Activated T-helper 1 cell treated with anti-CD3 and anti-CD28 coated beads, Interleukin-12 subunit alpha, Interleukin-12 subunit beta, Interleukin-2, Interleukin-4 antibody, amounts not matched to agents 30 ng/mL and 10 ng/mL and 1 ng/mL, durations not matched to agents 14 hours and 24 hours and 36 hours (primary cell): ENCODE data around the gene SUGT1. TPM values are rescaled to one million over a fixed set of nuclear protein-coding genes. Genes with fewer than 3 reads are reported as not detected.
"Not testable (repeated sequence)": the region's sequence is repeated elsewhere in the genome, so short reads cannot be mapped to it uniquely, and the experiment has no call there.

Experiments
- DNase-seq: peaks from one replicate; pipeline ENCODE4 v3.0.0; 2021; ENCODE audit warnings: low spot score
- H3K27ac Mint-ChIP-seq: one replicate; pipeline ENCODE4 v1.8.0; 2021; ENCODE audit warnings: mild to moderate bottlenecking, mixed read lengths
- H3K27me3 Mint-ChIP-seq: one replicate; pipeline ENCODE4 v1.8.0; 2022; ENCODE audit warnings: mild to moderate bottlenecking, moderate library complexity, mixed read lengths; ENCODE audit not compliant: insufficient read depth
- H3K36me3 Mint-ChIP-seq: one replicate; pipeline ENCODE4 v1.8.0; 2021; ENCODE audit warnings: low read depth, mixed read lengths
- H3K4me1 Mint-ChIP-seq: one replicate; pipeline ENCODE4 v1.8.0; 2021; ENCODE audit warnings: low read depth, mixed read lengths
- H3K4me3 Mint-ChIP-seq: one replicate; pipeline ENCODE4 v1.8.0; 2021; ENCODE audit warnings: mild to moderate bottlenecking, moderate library complexity, mixed read lengths
- H3K9me3 Mint-ChIP-seq: one replicate; pipeline ENCODE4 v1.8.0; 2021; ENCODE audit warnings: mixed read lengths
- intact Hi-C: fragments of 100-400 bp; cut with micrococcal nuclease; formaldehyde crosslinking; loops from one replicate; pipeline ENCODE4 v1.15.1; 2024
- total RNA-seq: library from RNA; stranded (reverse); gene quantifications from 2 replicates; pipeline ENCODE4 v1.2.3, GENCODE V29; 2022

Gene SUGT1
- 63.3 and 66.1 TPM in 2 replicates for total RNA-seq

DNA sequence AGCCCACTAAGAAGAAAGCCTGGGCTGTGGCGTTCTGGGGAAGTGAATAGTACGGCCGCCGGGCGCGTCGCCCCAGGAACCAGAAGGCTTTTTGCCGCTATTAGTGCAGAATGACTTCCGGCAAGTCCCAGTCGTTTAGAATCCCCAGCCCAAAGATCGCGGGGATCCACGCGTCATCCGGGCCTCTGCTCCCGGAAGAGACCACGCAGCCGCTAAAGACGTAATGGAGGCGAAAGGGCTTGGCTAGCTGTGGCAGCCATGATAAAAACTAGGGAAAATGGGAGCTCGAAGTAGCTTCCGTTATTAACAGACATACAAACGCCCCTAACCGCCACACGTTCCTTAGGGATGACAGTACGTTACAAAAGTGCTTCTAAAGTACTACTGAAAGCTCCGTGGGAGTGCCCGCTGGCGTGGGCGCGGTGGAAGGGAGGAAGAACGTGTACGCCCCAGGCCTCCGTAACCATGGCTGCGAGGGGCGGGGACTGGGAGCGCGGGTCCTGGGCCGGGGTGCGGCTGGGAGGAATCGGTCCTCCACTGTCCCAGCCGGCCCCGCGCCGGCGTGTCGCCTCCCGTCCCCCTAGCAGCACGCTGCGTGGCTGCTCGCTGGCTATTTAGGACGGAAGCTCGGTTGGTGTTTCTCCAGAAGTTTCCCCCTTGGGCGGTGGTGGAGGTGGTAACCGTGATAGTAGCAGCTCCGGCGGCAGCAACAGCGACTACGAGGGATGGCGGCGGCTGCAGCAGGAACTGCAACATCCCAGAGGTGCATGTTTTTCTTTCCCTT is at the start of gene SUGT1:
Gene SUGT1, plus strand, starts transcription at position 641 of the 784 bp plus-strand sequence. Its CDS starts 85 bp downstream, at position 726.
- peaks cover 16% of the 10 kb centered on the region for H3K36me3 Mint-ChIP-seq
- DNase-seq: peak; percentile 93
- no peaks in the 10 kb centered on the region for H3K9me3 Mint-ChIP-seq
- no peak within 1 kb of the TSS for H3K4me3 Mint-ChIP-seq
- peaks cover 15% of the 10 kb centered on the region for H3K4me1 Mint-ChIP-seq
- no peak within 1 kb of the TSS for H3K27ac Mint-ChIP-seq
- H3K27me3 Mint-ChIP-seq: no peaks in the 10 kb centered on the region
- intact Hi-C loops: loop anchor here (1.0 to 5.0 kb wide), 10 partner anchors 13 to 1200 kb away; partner anchors contain the start of genes ALG11, CKAP2, INTS6 and VPS36

GRCh38 chr13:52603316-52603715 is 49.3 kb upstream of the SUGT1 start:
- intact Hi-C loops, H3K27ac Mint-ChIP-seq, H3K4me1 Mint-ChIP-seq, H3K4me3 Mint-ChIP-seq, H3K9me3 Mint-ChIP-seq, DNase-seq, H3K36me3 Mint-ChIP-seq: not testable (repeated sequence)
- peaks cover 20% of the 10 kb centered on the region for H3K27me3 Mint-ChIP-seq

DNA sequence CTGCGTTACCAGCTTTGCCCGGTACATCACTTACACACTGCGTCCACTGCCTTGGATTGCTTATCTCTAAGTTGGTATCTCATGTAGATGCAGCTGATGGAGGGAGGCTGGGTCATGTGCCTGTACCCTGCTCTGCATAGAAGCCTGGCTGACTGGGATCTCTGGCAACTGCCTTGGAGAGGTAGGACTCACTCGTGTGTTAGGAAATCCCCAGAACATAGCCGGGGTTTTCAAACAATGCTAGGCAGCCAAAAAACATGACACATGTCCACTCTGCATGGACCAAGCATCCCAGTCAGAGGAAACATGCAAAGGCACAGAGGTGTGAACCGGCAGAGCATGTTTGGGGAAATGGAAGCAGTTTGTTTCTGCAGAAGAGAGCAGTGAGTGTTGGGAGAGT is 46.5 kb upstream of the SUGT1 start:
- H3K27ac Mint-ChIP-seq, H3K9me3 Mint-ChIP-seq, H3K4me1 Mint-ChIP-seq, DNase-seq, H3K4me3 Mint-ChIP-seq, H3K36me3 Mint-ChIP-seq, intact Hi-C loops: not testable (repeated sequence)
- peaks cover 15% of the 10 kb centered on the region for H3K27me3 Mint-ChIP-seq

DNA sequence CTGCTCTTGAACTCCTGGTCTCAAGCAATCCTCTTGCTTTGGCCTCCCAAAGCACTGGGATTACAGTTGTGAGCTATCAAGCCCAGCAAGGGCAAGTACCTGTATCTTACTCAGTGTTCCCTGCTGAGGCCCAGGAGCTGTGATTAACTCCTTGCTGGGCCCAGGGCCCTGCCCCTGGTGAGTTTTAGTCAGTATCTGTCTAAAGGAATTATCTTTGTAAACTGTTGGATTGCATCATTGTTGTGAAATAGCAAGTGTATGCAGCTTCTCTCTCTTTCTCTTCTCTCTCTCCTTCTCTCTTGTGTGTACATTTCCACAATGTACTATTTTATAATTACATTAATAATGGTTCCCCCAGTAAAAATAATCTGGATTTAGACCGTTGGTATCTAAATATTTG is 45.8 kb upstream of the SUGT1 start:
- H3K27ac Mint-ChIP-seq, intact Hi-C loops, H3K9me3 Mint-ChIP-seq, DNase-seq, H3K4me3 Mint-ChIP-seq, H3K4me1 Mint-ChIP-seq, H3K36me3 Mint-ChIP-seq: not testable (repeated sequence)
- H3K27me3 Mint-ChIP-seq: peaks cover 15% of the 10 kb centered on the region

- intact Hi-C loops: loop anchor here (2.0 kb wide), 1 partner anchor 201 kb away; no protein-coding TSS in a partner anchor
- not testable (repeated sequence) for H3K4me3 Mint-ChIP-seq, H3K4me1 Mint-ChIP-seq, H3K36me3 Mint-ChIP-seq, H3K27ac Mint-ChIP-seq, H3K9me3 Mint-ChIP-seq, DNase-seq
- H3K27me3 Mint-ChIP-seq: peaks cover 16% of the 10 kb centered on the region
Observed at GRCh38 chr13:52608184-52608583, 44.5 kb upstream of the SUGT1 start.

DNA sequence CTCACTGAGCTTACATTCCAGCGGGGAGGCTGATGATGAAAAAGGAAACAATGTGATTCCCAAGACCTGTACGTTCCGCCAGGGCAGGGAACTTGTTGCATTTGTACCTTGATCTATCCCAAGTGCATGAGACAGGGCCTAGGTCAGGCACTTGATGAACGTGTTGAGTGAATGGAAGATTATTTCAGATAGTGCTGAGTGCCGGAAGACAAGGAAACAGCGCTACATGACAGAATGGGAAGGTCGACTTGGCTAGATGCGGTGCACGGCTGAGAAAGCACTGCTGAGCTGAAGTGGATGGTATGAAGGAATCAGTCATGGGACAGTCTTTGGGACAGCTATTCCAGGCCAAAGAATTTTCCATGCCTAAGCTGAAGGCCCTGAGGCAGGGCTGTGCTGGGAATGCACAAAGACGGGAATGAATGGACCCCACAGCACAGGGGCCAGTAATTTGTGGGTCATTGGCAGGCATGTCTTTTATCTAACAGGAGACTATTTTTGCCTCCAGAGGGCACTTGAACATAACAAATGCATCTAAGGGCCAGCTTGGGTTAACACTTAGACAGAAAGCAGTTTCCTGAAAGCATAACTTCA is 43.5 kb upstream of the SUGT1 start:
- intact Hi-C loops: loop anchor here (2.0 kb wide), 1 partner anchor 200 kb away; no protein-coding TSS in a partner anchor
- H3K36me3 Mint-ChIP-seq, H3K4me3 Mint-ChIP-seq, H3K9me3 Mint-ChIP-seq, DNase-seq, H3K4me1 Mint-ChIP-seq, H3K27ac Mint-ChIP-seq: not testable (repeated sequence)
- peaks cover 16% of the 10 kb centered on the region for H3K27me3 Mint-ChIP-seq

DNA sequence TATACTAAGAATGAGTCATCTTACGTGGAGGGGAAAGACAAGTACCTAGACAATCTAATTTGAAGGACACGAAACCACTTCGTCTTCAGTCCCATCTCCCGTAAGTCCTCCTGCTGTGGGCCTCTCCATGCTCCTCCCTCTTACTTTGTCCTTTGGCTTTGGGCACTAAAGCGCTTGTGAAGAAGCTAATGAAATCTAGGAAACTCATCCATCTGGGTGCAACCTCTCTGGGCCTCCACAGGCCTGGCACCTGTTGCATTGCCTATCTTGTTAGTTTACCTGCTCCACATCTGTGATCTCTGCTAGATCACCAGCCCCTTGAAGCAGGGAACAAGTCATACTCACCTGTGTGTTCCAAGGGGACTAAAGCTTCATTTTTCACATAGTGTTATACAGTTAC is 42.5 kb upstream of the SUGT1 start:
- H3K4me1 Mint-ChIP-seq, H3K4me3 Mint-ChIP-seq, DNase-seq, H3K27ac Mint-ChIP-seq, H3K36me3 Mint-ChIP-seq, H3K9me3 Mint-ChIP-seq: not testable (repeated sequence)
- intact Hi-C loops: loop anchor here (10.0 kb wide), 1 partner anchor 415 kb away; no protein-coding TSS in a partner anchor
- H3K27me3 Mint-ChIP-seq: peaks cover 16% of the 10 kb centered on the region

- Mint-ChIP-seq H3K27me3 (peaks cover 9% of the 10 kb centered on the region), H3K4me3 (peak overlapping the region; percentile 76), H3K4me1 (peaks cover 13% of the 10 kb centered on the region), H3K9me3 (no peaks in the 10 kb centered on the region), H3K36me3 (peaks cover 2% of the 10 kb centered on the region), H3K27ac (no peak overlapping the region)
- DNase-seq: no peak
- intact Hi-C loops: loop anchor here (10.0 kb wide), 1 partner anchor 420 kb away; no protein-coding TSS in a partner anchor
Observed at GRCh38 chr13:52615134-52615801, 37.4 kb upstream of the SUGT1 start.

GRCh38 chr13:52615812-52616211 is 36.8 kb upstream of the SUGT1 start:
- peak overlapping the region; percentile 95 for H3K27ac Mint-ChIP-seq
- intact Hi-C loops: loop anchor here (10.0 kb wide), 1 partner anchor 421 kb away; no protein-coding TSS in a partner anchor
- DNase-seq: no peak
- peaks cover 2% of the 10 kb centered on the region for H3K36me3 Mint-ChIP-seq
- peaks cover 13% of the 10 kb centered on the region for H3K4me1 Mint-ChIP-seq
- H3K9me3 Mint-ChIP-seq: no peaks in the 10 kb centered on the region
- H3K27me3 Mint-ChIP-seq: peaks cover 8% of the 10 kb centered on the region
- peak overlapping the region; percentile 99 for H3K4me3 Mint-ChIP-seq

DNA sequence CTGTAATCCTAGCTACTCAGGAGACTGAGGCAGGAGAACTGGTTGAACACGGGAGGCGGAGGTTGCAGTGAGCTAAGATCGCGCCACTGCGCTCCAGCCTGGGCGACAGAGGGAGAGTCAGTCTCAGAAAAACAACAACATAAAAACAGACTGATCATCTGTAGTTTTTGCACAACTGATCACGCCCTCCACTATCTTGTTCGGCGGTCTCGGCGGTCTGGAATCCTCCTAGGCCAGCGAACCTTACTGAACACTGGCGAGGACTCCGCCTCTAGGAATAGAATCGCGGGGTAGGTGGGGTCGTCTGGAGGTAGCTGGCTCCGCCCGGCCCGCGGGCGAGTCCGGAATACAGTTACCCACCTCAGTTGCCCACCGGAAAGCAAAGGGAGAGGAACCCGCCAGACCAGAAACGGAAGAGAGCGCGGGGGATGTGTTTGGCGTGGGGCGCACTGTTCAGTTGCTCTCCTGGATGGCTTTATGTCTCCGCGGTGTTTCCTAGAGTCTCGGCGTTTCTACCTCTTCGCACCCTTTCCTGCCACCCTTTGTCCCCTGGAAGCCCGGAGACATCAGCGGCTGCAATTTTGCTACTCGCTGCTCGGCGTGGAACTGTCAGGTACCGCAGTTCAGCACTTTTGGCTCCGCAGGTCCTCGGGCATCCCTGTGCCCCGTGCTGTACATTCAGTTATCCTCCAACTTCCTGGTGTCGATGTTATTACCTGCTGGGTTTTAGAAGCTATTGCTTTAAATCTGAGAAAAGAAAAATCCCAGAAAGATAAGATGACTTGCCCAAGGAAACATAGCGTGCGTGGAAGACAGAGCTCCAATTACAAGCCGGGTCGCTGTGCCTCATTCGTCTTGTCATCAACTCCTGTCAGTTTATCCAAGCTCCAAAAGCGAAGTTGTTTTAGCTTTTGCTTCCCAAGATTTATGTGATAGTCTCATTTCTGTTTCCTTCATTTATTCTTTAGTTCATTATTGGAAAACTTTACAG is 35.3 kb upstream of the SUGT1 start:
- H3K36me3 Mint-ChIP-seq: peaks cover 4% of the 10 kb centered on the region
- no peaks in the 10 kb centered on the region for H3K27me3 Mint-ChIP-seq
- H3K9me3 Mint-ChIP-seq: no peaks in the 10 kb centered on the region
- H3K4me3 Mint-ChIP-seq: peak overlapping the region; percentile 99
- peak overlapping the region; percentile 95 for H3K27ac Mint-ChIP-seq
- peaks cover 13% of the 10 kb centered on the region for H3K4me1 Mint-ChIP-seq
- peak; percentile 80 for DNase-seq
- intact Hi-C loops: loop anchor here (1.0 to 10.0 kb wide), 5 partner anchors 18 to 423 kb away; partner anchors contain the start of genes CKAP2, SUGT1 and VPS36

GRCh38 chr13:52631083-52631690 is 21.4 kb upstream of the SUGT1 start:
- DNase-seq, H3K9me3 Mint-ChIP-seq, H3K4me1 Mint-ChIP-seq, intact Hi-C loops, H3K27me3 Mint-ChIP-seq, H3K27ac Mint-ChIP-seq, H3K4me3 Mint-ChIP-seq: not testable (repeated sequence)
- H3K36me3 Mint-ChIP-seq: peaks cover 11% of the 10 kb centered on the region
